CD4-positive, alpha-beta T cell treated with Interleukin-15 for 1 hour (primary cell): Measurements from ENCODE around the gene EXOC1.
A peak's percentile ranks its signal among the peaks of the same experiment; 100 is the strongest.
"Not testable (repeated sequence)": the region's sequence is repeated elsewhere in the genome, so short reads cannot be mapped to it uniquely, and the experiment has no call there.

Experiments used
- DNase-seq: peaks from one replicate; pipeline ENCODE4 v3.0.0-alpha.2; 2020

EXOC1 gene

GRCh38 chr4:55912249-55912648 lies 58.8 kb downstream of the EXOC1 start:
- no peak for DNase-seq

DNA sequence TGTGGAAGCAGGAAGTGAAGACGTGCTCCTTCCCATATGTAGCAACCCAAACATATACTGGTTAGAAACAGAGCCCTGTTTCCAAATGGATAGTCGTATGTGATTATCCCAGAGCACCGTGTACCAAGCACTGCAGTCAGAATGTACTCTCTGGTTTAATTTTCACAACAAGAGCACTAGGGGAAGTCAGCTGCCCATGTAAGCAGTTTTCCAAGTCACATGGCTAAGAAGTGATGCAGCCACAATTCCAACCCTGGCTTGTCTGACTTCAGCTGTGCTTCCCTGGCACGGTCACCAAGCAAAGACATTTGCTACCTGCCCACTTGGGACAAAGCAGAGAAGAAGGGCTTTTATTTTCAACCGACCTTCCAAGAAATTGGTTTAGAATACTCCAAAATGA lies 67.1 kb downstream of the EXOC1 start:
- no peak for DNase-seq

DNA sequence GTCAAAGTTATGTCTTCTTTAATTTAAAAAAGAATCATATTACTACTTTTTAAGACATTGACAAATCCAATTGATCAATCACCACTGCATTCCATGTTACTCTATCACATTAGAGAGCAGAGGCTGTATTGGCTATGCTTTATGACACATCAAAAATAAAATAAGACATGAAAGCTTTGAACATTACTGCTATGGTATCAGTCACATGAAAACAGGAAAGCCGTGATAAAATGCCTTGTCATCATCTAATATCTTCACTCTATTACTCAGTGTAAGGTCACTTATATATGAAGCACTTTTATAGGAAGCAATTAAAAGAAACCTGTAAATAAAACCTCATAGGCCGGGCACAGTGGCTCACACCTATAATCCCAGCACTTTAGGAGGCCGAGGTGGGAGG lies 67.6 kb downstream of the EXOC1 start:
- no peak for DNase-seq

DNA sequence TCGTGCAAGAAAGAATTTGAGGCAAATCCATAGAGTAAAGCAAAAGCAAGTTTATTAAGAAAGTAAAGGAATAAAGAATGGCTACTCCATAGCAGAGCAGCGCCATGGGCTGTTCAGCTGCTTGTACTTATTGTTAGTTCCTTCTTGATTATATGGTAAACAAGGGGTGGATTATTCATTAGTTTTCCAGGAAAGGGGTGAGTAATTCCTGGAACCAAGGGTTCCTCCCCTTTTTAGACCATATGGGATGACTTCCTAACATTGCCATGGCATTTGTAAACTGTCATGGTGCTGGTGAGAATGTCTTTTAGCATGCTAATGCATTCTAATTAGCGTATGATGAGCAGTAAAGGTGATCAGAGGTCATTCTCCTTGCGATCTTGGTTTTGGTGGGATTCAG lies 71.8 kb downstream of the EXOC1 start:
- no peak for DNase-seq

- DNase-seq: no peak
These were observed 73.2 kb downstream of the EXOC1 start for GRCh38 chr4:55926610-55927009.

DNA sequence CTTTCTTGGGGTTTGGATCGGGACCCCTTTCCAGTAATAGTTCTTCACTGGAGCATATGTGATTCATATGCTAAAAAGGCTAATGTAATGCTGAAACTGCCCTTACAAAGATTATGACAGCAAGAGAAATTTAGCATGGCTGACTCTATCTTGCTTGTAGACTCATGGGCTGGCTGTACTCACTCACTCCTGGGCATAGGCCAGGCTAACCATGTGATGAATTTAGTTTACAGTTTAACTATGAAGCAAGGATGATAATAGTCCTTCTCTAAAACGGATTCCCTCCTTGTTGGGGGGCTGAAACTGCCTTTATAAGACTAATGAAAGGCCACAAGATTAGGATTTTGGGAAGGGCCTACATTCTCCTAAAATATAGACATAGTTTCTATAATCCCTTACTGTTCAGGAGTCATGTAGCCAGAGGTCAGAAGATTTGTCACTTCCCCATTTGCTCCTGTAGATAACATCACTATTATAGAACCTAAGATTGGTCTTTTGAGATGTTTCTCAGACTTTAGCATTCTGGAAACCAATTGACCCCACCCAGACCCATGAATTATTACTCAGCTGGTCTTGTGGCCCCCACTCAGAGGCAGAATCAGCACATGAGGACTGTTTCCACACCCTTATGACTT lies 74.5 kb downstream of the EXOC1 start:
- no peak for DNase-seq

DNA sequence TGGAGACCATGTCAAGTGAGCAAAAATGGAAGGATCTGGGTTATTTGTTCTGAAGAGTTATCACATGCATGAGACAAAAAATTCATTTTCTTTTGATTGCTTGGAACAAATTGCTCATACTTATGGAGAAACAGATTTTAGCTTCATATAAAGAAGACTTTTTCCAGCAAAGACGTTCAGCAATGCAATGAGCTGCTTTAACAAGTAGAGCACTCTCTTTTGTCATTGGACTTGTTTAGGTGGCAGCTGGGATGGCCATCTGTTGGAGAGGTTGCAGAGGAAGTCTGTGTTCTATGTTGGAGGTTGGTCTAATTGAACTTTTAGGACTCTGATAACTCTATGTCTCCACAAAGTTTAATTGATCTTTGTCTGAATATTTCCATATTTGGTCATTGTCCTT lies 75.4 kb downstream of the EXOC1 start:
- no peak for DNase-seq

GRCh38 chr4:55931043-55931442 lies 77.6 kb downstream of the EXOC1 start:
- no peak for DNase-seq

- no peak for DNase-seq
These were observed 78.4 kb downstream of the EXOC1 start for GRCh38 chr4:55931833-55932232.

- DNase-seq: no peak
These were observed 79.1 kb downstream of the EXOC1 start for GRCh38 chr4:55932511-55932910.

DNA sequence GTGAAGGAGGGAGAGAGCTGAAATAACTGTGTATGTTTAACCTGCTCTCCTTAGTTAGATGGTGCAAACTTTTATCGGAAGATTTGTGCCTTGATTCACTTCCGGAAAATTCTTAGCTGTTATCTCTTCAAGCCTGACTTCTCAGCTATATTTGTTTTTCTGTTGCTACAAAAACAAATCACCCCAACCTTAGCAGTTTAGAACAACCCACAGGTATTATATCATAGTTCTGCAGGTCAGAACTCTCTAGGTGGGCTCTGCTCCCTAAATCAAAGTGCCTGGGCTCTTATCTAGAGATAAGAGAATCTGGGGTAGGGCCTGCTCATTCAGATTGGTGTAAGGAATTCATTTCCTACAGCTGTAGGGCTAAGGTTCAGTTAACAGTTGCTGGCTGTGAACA lies 80.2 kb downstream of the EXOC1 start:
- no peak for DNase-seq

- not testable (repeated sequence) for DNase-seq
These were observed 82.5 kb downstream of the EXOC1 start for GRCh38 chr4:55935907-55936306.

- DNase-seq: no peak
These were observed 85.0 kb downstream of the EXOC1 start for GRCh38 chr4:55938481-55938880.

DNA sequence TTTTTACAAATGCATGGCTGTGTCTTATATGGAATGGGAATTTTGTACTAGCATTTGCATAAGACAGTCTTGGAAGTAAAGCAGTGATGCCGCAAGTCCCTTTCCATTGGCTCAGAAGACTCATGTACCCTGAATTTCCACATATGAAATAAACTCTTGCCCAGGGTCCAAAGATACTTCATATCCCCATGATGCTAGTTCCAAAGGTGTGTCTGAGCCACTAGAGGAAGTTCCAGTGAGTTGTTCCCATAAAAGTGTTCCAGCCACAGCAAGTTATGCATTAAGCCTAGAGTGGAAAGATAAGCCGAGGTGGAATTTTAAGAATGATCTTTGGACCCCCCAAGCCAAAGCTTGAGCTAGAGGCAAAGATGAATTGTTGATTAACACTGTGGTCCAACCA lies 86.0 kb downstream of the EXOC1 start:
- DNase-seq: no peak

DNA sequence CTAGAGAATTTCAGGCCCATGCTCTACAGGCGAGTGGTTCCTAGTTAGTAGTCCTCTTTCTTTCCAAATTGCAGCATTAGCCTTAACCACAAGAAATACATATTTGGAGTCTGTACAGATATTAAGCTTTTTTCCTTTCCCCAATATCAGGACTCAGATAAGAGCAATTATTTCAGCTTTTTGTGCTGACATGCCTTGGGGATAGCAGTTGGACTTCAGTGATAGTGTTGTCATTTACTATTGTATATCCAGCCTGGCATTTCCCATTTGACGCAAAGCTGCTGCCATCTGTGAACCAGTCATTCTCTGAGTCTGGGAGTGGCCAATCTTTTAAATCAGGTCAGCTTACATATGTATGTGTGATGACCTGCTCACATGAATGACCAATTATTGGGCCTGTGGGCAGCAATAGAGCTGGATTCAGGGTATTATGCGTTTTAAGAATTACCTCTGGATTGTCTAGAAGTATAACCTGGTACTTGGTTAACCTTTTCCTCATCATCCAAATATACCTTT lies 88.5 kb downstream of the EXOC1 start:
- DNase-seq: no peak

DNA sequence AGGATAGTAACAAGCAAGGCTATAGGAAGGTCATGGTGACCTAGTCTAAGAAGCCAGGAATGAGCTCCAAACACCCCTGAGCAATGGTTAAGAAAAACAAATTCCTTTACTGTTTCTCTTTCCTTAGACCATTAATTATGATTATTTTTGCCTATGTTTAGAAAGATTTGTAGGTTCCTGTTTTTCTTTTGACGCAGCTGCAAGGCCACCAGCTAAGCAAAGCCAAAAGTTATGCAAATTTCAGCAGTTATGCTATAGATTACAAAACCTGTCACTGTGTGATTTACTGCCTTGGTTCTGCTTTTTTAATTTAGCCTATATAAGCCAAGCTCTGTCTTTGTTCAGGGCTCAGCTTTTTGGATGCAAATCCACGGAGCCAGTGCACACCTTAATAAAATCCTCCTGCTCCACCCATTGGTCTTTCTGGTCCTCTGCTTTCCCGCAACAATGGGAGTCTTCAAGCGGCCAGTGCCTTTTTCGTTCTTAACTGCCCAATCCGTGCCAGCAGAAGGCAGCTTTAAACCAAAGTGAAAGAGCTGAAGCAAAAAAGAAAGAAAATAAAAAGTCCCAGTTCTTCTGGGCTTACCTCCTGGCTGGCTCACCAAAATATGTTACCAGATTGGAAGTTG lies 93.9 kb downstream of the EXOC1 start:
- DNase-seq: peak; percentile 37

DNA sequence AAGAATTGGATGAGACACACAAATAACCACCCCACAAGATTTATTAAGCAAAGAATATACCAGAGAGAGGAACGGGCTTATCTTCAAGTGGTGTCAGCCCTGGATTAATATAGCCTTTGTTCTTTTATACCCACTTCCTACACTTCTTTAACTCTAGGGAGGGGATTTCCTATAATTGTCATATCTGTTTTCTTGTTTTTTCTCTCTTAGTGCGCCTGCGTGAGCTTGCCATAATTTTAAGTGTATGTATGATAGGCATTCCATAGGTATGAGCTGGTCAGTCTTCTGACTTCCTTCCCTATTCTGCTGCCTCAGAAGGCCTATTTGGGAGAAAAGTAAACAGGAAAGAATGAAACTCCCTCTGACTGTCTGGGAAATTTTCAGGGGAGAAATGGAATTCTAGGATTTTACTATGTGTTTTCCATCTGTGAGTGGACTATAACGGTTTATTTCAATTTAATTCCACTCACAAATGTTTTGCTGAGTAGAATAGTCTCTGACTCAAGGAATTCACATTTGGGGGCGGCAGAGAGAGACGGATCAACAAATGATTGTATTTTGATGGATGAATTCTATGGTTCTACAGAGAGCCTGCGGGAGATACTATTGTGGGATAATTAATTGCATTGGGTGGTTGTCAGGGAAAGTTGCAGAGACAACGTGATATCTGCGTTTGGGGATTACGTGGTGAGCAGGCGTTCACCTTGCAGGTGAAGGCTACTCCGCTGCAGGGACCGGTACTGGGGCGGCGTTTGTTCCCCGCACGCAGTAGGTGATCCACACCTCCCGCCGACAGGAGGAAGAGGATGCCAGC lies 94.7 kb downstream of the EXOC1 start:
- peak; percentile 66 for DNase-seq

- peak; percentile 95 for DNase-seq
These were observed 95.5 kb downstream of the EXOC1 start, which contains the start of gene CEP135 for GRCh38 chr4:55948726-55949481. CEP135 (plus strand) TSS chr4:55948945; CDS start chr4:55952131, 3,186 bp downstream.

DNA sequence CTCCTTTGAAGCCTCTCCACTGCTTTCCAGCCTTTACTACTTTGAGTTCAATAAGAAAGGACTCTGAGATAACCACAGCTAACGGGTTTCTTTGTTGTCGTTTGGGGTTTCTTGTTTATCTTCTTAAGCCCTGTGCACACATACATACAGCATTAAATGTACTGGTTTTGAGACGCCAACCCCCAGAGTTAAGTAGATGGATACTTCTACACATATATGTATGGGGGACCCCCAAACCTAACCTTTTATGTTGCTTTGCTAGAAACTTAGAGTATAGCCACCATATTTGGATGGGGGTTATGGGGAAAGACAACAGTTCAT lies 96.0 kb downstream of the EXOC1 start:
- DNase-seq: no peak

- DNase-seq: no peak
These were observed 97.9 kb downstream of the EXOC1 start for GRCh38 chr4:55951191-55951922.
